Right renal pelvis (tissue), 4 donors: ENCODE data around the gene FUZ. TPM values are rescaled to one million over a fixed set of nuclear protein-coding genes. Genes with fewer than 3 reads are reported as not detected.
"Not testable (repeated sequence)": the region's sequence is repeated elsewhere in the genome, so short reads cannot be mapped to it uniquely, and the experiment has no call there.

Experiments
- DNase-seq, 4 donors: peaks; one replicate each; pipeline ENCODE4 v3.0.0-alpha.2; 2013; ENCODE audit warnings: low read depth in 4 of 4, low spot score in 3 of 4, missing footprints in 1 of 4
- polyA plus RNA-seq, 4 donors: library from polyadenylated mRNA; unstranded; fragments of 120-200 nt; gene quantifications; one replicate each; pipeline ENCODE4 v1.2.1, GENCODE V29; 2013; ENCODE audit not compliant: insufficient read length in 4 of 4

The FUZ gene
- polyA plus RNA-seq, 4 donors = 29.6 to 40.2 (median 31.7) TPM

- no peak for DNase-seq
Measured at GRCh38 chr19:49835562-49835961, 22.5 kb upstream of the FUZ start.

GRCh38 chr19:49833599-49833998, 20.5 kb upstream of the FUZ start:
- no peak for DNase-seq

GRCh38 chr19:49832556-49832955, 19.5 kb upstream of the FUZ start:
- DNase-seq = no peak

- no peak for DNase-seq
Measured at GRCh38 chr19:49831592-49831991, 18.5 kb upstream of the FUZ start.

GRCh38 chr19:49830766-49831165, 17.7 kb upstream of the FUZ start:
- DNase-seq = no peak

GRCh38 chr19:49829721-49830120, 16.6 kb upstream of the FUZ start:
- no peak for DNase-seq

GRCh38 chr19:49829200-49829599, 16.1 kb upstream of the FUZ start:
- DNase-seq = no peak

- no peak for DNase-seq
Measured at GRCh38 chr19:49827034-49827433, 13.9 kb upstream of the FUZ start.

- DNase-seq = no peak
Measured at GRCh38 chr19:49824662-49825061, 11.6 kb upstream of the FUZ start.

- no peak for DNase-seq
Measured at GRCh38 chr19:49823472-49823871, 10.4 kb upstream of the FUZ start.

- DNase-seq = no peak
Measured at GRCh38 chr19:49820125-49820524, 7.0 kb upstream of the FUZ start.

- not testable (repeated sequence) for DNase-seq
Measured at GRCh38 chr19:49819452-49820115, 6.5 kb upstream of the FUZ start.

- DNase-seq = no peak
Measured at GRCh38 chr19:49818649-49819370, 5.7 kb upstream of the FUZ start.

- peak; percentile 74 to 92 (median 82) for DNase-seq
Measured at GRCh38 chr19:49817964-49818648, 5.0 kb upstream of the FUZ start, which contains the start of gene MED25. MED25 (plus strand) TSS chr19:49818289; CDS start chr19:49818342, 53 bp downstream.

- DNase-seq = no peak
Measured at GRCh38 chr19:49816590-49816989, 3.5 kb upstream of the FUZ start.

GRCh38 chr19:49814010-49814409, 918 bp upstream of the FUZ start:
- no peak for DNase-seq

- no peak for DNase-seq
Measured at GRCh38 chr19:49812452-49812996, 568 bp downstream of the FUZ start.

- DNase-seq = no peak
Measured at GRCh38 chr19:49811328-49811727, 1.8 kb downstream of the FUZ start.

GRCh38 chr19:49809941-49810389, 3.1 kb downstream of the FUZ start:
- no peak for DNase-seq

- no peak for DNase-seq
Measured at GRCh38 chr19:49809160-49809940, 3.7 kb downstream of the FUZ start.
